Measurements from ENCODE around the gene PREX1.
"Not testable (repeated sequence)": the region's sequence is repeated elsewhere in the genome, so short reads cannot be mapped to it uniquely, and the experiment has no call there.

Gene PREX1

GRCh38 chr20:48812114-48812513, 15.7 kb downstream of the PREX1 start:
- DNase-seq = not testable (repeated sequence)

DNA sequence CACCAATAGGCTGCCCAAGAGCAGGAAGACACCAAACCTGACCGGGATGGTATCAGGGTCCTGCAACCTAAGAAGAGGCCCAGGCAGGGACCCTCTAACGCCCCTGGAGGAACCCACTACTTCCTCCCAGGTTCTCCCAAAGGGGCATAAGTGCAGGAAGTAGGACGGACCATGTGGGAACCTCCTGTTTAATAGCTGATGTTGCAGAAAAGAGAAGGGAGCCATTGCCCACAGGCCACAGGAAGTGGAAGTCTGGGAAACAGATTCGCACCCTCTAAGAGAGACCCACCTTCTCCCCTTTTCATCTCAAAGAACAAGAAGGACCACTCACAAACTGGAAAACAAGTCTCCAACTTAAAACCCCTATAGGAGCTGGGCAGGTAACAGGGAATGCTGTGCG, 18.1 kb downstream of the PREX1 start:
- no peak for DNase-seq

GRCh38 chr20:48808382-48809034, 19.3 kb downstream of the PREX1 start:
- no peak for DNase-seq

- DNase-seq = no peak
These were observed 20.0 kb downstream of the PREX1 start for GRCh38 chr20:48807586-48808381.

DNA sequence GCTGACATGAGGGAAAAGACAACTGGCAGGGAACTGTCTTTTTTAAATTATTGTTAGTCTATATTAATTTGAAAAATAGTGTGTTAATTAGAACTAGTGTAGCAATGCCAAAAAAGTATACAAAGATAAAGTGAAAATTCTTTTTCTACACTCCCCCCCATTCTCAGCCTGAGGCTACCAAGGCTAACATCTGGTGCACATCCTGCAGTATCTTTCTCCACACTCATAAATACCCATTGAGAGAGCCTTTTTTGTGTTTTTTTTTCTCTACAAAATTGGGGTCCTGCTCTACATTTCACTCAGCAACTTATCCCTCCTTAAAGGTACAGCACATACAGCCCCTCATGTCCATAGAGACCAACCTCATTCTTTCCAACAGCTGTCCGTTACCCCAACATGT, 20.7 kb downstream of the PREX1 start:
- no peak for DNase-seq

DNA sequence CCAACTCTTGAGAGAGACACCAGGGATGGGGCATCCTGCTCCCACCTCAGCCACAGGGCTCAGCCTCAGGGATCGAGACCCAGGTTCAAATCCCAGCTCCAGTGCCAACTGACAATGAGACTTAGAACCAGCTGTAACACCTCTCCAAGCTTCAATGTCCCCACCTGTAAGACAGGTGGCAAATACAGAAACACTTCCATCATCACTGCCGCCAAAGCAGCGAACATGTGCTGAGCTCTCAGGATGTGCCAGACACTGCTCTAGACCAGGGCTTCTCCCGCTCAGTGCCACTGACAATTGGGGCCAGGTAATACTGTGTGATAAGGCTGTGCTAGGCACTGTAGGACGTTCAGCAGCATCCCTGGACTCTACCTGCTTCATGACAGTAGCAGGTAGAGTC, 22.1 kb downstream of the PREX1 start:
- DNase-seq = no peak

DNA sequence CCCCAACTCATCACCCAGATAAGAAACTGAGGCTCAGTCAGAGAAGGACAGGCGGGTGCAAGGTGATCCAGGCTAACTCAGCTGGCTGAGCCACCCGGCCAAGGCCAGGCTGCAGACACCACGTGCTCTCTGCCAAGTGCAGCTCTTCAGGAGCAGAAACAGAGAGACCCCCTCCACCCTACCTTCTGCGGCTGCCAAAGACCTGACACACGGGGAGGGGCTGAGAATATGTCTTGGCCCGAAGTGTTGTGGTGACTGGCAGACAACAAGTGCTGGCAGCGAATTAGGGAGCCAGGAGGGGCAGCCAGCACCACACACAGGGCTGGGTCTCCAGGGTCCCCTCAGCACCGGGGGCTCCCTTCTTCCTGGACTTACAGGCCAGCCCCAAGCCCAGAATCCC, 22.5 kb downstream of the PREX1 start:
- DNase-seq = no peak

GRCh38 chr20:48804300-48804980, 23.4 kb downstream of the PREX1 start:
- no peak for DNase-seq

DNA sequence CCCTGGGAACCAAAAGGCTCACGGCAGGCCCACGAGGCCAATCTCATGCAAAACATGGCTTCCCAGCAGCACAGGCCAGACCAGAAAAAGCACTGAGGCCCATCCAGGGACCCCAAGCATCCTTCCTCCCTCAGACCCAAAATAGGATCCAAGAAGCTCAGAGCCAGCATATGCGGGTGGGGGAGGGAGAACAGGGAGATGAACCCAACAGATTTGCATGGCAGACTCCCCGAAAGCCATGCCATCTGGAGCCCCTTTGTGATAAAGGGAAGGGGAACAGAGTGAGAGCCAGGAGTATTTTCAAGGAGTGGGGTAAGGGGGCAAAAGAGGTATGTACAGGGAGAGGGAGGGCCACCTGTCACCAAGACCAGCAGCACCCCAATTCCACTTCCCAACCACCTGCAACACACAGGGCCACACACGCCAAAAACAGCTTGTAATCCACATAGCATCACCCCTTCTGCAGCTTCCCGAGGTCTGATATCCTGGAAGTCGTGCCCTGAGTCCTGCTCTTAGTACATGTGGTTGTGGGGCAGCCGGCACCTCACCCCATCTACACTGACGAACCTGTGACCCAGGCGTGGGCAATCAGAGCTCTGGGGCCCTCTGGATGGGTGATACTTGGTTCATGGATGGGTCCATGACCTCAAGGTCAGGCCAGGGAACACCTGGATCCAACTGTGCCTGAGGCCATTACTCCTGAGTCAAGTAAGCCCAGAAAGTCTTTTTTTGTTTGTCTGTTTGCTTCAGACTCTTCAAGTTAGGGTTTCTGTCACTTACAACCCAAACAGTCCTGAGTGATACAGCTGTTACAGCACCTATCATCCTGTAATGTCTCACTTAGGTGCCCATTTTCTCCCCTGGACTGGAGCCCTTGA, 24.4 kb downstream of the PREX1 start:
- no peak for DNase-seq

GRCh38 chr20:48802647-48803046, 25.2 kb downstream of the PREX1 start:
- no peak for DNase-seq

GRCh38 chr20:48802216-48802615, 25.6 kb downstream of the PREX1 start:
- no peak for DNase-seq

DNA sequence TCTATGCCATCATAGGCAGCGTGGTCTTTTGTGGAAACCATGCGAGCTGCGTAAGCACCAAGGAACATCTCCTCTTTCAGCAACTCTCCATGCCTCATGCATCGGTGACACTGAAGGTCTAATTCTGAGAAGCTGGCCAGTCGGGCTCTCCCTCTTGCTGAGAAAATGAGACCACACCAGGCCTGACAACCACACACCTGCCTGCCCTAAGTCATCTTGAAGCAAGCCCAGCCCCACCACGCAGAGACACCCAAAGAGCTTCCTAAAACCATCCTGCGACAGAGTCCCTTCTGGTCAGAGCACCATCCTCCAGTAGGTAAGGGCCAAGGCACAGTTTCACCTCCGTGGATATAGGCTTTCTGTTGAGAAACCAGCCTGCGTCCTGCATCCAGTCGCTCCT, 26.6 kb downstream of the PREX1 start:
- DNase-seq = no peak

DNA sequence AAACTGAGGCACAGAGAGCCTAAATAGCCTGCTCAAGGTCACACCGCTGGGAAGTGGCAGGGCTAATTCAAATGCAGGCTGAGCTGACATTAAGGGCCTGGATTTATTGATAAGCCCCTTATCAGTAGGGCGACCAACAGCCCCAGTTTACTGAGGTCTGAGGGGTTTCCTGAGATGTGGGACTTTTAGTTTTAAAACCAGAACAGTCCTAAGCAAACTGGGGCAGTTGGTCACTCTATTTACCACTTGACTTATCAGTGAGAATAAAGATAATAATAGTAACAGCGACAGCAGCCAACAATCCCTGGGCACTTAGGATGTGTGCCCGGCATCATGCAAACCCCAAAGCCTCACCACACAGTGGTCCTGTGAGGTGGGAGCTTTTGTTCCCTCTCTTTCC, 27.6 kb downstream of the PREX1 start:
- DNase-seq = no peak

GRCh38 chr20:48799328-48800105, 28.3 kb downstream of the PREX1 start:
- no peak for DNase-seq

- no peak for DNase-seq
These were observed 29.7 kb downstream of the PREX1 start for GRCh38 chr20:48797850-48798747.

GRCh38 chr20:48797275-48797825, 30.4 kb downstream of the PREX1 start:
- no peak for DNase-seq

DNA sequence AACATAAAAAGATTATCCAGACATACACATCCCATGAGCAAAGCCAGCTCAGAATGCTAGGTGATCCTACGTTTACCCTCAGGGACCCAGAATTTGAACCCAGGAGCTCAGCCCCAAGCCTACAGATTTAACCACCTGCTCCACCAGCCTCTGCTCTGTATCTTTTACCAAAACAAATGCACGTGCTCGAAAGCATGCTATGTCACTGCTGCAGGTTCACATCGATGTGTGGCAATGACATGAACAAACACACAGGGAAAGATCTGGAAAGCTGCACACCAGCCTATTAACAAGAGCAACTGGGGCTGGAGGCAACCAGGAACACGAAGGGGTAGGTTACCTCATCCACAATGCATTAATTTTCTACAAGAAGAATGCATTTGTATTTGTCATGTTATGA, 32.1 kb downstream of the PREX1 start:
- DNase-seq = no peak

DNA sequence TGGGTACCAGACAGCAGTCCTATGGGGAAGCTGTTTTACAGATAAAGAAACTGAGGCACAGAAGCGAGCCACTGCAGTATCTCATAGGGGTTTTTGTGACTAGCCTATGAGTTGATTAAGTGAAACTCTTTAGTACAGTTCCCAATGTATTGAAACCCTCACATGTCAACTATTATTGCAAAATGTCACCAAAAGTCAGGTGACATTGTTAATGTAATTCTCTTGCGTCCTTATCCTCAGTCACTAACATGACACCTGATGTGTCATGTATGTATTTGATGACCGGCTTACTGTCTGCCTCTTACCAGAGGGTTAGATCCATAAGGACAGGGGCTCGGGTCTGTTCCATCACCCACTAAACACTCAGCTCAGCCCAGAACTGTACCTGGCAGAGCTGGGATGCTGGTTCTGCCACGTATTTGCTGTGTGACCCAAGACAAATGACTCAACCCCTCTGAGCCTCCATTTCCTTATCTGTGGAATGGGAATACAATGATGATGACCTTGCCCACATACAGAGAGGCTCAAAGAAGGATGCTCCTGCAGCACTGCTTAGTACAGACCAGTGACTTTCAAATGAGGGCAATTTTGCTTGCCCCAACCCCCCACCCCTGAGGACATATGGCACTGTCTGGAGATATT, 32.9 kb downstream of the PREX1 start:
- no peak for DNase-seq

DNA sequence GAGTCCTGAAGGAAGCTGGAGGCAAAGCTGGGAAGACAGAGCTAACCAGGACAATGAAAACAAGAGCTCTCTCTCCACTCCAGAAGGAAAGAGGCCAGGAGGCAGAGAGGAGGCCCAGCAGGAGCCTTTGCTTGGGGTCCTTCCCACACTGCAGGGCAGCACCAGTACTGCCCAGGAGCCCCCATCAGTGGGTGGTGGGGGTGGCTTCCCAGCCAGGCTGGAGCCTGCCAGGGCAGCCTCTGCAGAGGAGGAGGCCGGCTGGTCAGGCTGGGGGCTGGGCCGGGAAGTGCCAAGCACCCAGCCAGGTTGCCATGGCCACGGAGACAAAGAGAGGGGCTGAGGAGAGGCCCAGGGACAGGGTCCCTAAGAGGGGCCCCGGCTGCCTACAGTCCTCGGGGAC, 33.4 kb downstream of the PREX1 start:
- no peak for DNase-seq

- no peak for DNase-seq
These were observed 34.0 kb downstream of the PREX1 start for GRCh38 chr20:48793776-48794175.
